Neural cell (in vitro differentiated cells): ENCODE measurements around the gene MUCL3. TPM values are rescaled to one million over a fixed set of nuclear protein-coding genes. Genes with fewer than 3 reads are reported as not detected.

Experiments
- H2AFZ ChIP-seq: fragments of 200-600, 300-800 bp; sonication (generic), shearing (Covaris generic); 2 replicates; pipeline ENCODE4 v1.6.0; 2014; ENCODE audit warnings: low read depth, mild to moderate bottlenecking, antibody characterized with exemption, low read length, moderate library complexity
- H3F3A ChIP-seq: fragments of 200-600 bp; shearing (Covaris generic); 2 replicates; pipeline ENCODE4 v1.6.1; 2016; ENCODE audit warnings: mild to moderate bottlenecking, moderate library complexity, mixed read lengths, antibody characterized with exemption, low read length; ENCODE audit not compliant: insufficient read depth, poor library complexity, severe bottlenecking
- H3K27ac ChIP-seq: fragments of 200-600, 300-800 bp; sonication (generic), shearing (Covaris generic); 2 replicates; pipeline ENCODE4 v1.5.1; 2014; ENCODE audit warnings: mild to moderate bottlenecking, low read length, moderate library complexity
- H3K27me3 ChIP-seq: fragments of 300-800, 200-600 bp; sonication (generic), shearing (Covaris generic); 2 replicates; pipeline ENCODE4 v1.6.0; 2014; ENCODE audit warnings: mild to moderate bottlenecking, low read depth, low read length, moderate library complexity; ENCODE audit not compliant: insufficient read depth
- H3K36me3 ChIP-seq: fragments of 300-800, 200-600 bp; sonication (generic), shearing (Covaris generic); 2 replicates; pipeline ENCODE4 v1.5.1; 2014; ENCODE audit warnings: mild to moderate bottlenecking, antibody characterized with exemption, low read length, moderate library complexity; ENCODE audit not compliant: insufficient read depth
- H3K4me2 ChIP-seq: fragments of 300-800, 200-600 bp; sonication (generic), shearing (Covaris generic); 2 replicates; pipeline ENCODE4 v1.6.0; 2014; ENCODE audit warnings: mild to moderate bottlenecking, low read length
- H3K4me3 ChIP-seq: fragments of 300-800, 200-600 bp; sonication (generic), shearing (Covaris generic); 2 replicates; pipeline ENCODE4 v1.5.1; 2014; ENCODE audit warnings: mild to moderate bottlenecking, low read length, moderate library complexity
- H3K79me2 ChIP-seq: fragments of 200-600 bp; shearing (Covaris generic); replicated peaks from 2 replicates; pipeline ENCODE4 v1.6.0; 2014; ENCODE audit warnings: mild to moderate bottlenecking, low read length, moderate library complexity; ENCODE audit not compliant: insufficient read depth
- H3K9ac ChIP-seq: fragments of 300-800, 200-600 bp; sonication (generic), shearing (Covaris generic); 2 replicates; pipeline ENCODE4 v1.6.1; 2016; ENCODE audit warnings: mild to moderate bottlenecking, low read length, mixed read lengths
- H3K9me2 ChIP-seq: fragments of 200-600 bp; shearing (Covaris generic); 2 replicates; pipeline ENCODE4 v1.6.1; 2016; ENCODE audit warnings: mild to moderate bottlenecking, low read length, mixed read lengths; ENCODE audit not compliant: insufficient read depth
- H3K9me3 ChIP-seq: fragments of 200-600, 300-800 bp; sonication (generic), shearing (Covaris generic); 2 replicates; pipeline ENCODE4 v1.6.1; 2016; ENCODE audit warnings: mild to moderate bottlenecking, mixed run types, low read length, moderate library complexity, mixed read lengths
- H4K20me1 ChIP-seq: fragments of 200-600 bp; shearing (Covaris generic); 2 replicates; pipeline ENCODE4 v1.6.1; 2016; ENCODE audit warnings: mild to moderate bottlenecking, mixed run types; ENCODE audit not compliant: insufficient read depth
- CTCF ChIP-seq: fragments of 450-650 bp; IDR thresholded peaks from 2 replicates; pipeline ENCODE4 v1.5.1; 2014; ENCODE audit warnings: antibody characterized with exemption, mild to moderate bottlenecking, moderate library complexity; ENCODE audit not compliant: poor library complexity, severe bottlenecking
- EP300 ChIP-seq: fragments of 450-650 bp; conservative IDR thresholded peaks from 2 replicates; pipeline ENCODE4 v1.6.1; 2014; ENCODE audit warnings: antibody characterized with exemption, mild to moderate bottlenecking, moderate library complexity; ENCODE audit not compliant: poor library complexity, severe bottlenecking
- EZH2 ChIP-seq: fragments of 200-600, 300-800 bp; shearing (Covaris generic), sonication (generic); IDR thresholded peaks from 2 replicates; pipeline ENCODE4 v1.6.1; 2014; ENCODE audit warnings: antibody characterized with exemption, low read length, borderline replicate concordance, mild to moderate bottlenecking; ENCODE audit not compliant: insufficient read depth, poor library complexity, severe bottlenecking
- MXI1 ChIP-seq: fragments of 450-650 bp; conservative IDR thresholded peaks from 2 replicates; pipeline ENCODE4 v1.6.1; 2014; ENCODE audit warnings: antibody characterized with exemption, mild to moderate bottlenecking; ENCODE audit not compliant: poor library complexity, severe bottlenecking
- POLR2AphosphoS5 ChIP-seq: IDR thresholded peaks from 2 replicates; pipeline ENCODE4 v1.6.1; 2012
- RAD21 ChIP-seq: fragments of 450-650 bp; conservative IDR thresholded peaks from 2 replicates; pipeline ENCODE4 v1.6.1; 2014; ENCODE audit warnings: antibody characterized with exemption, mild to moderate bottlenecking, moderate library complexity
- REST ChIP-seq: IDR thresholded peaks from 2 replicates; pipeline ENCODE4 v1.6.1; 2012; ENCODE audit warnings: borderline replicate concordance
- SMC3 ChIP-seq: fragments of 450-650 bp; conservative IDR thresholded peaks from 2 replicates; pipeline ENCODE4 v1.6.1; 2014; ENCODE audit warnings: antibody characterized with exemption, mild to moderate bottlenecking, moderate library complexity; ENCODE audit not compliant: poor library complexity
- TAF1 ChIP-seq: IDR thresholded peaks from 2 replicates; pipeline ENCODE4 v1.6.1; 2012; ENCODE audit warnings: low read depth
- polyA plus RNA-seq: library from polyadenylated mRNA; depleted of rRNA; stranded (reverse); fragments of >200 nt; gene quantifications from 2 replicates; pipeline ENCODE4 v1.2.3, GENCODE V29; 2014

Gene MUCL3
- polyA plus RNA-seq, 1 donor from 2014 or later: not detected

- H4K20me1 ChIP-seq: no peaks in the 10 kb centered on the region
- H3K27ac ChIP-seq: no peak overlapping the region
- H3K9me3 ChIP-seq: no peaks in the 10 kb centered on the region
- H3K4me3 ChIP-seq: no peak overlapping the region
- no peak overlapping the region for H2AFZ ChIP-seq
- H3K4me2 ChIP-seq: no peak overlapping the region
- H3K9me2 ChIP-seq: no peaks in the 10 kb centered on the region
- no peaks in the 10 kb centered on the region for H3K27me3 ChIP-seq
- H3K79me2 ChIP-seq: peaks cover 12% of the 10 kb centered on the region
- peaks cover 5% of the 10 kb centered on the region for H3K36me3 ChIP-seq
- no peaks in the 10 kb centered on the region for H3F3A ChIP-seq
- TF ChIP-seq RAD21 (no peak), SMC3 (no peak), POLR2AphosphoS5 (no peak), MXI1 (no peak), EZH2 (no peak), CTCF (no peak), REST (no peak), EP300 (no peak), TAF1 (no peak)
- H3K9ac ChIP-seq: no peak overlapping the region
Observed at GRCh38 chr6:30895343-30895742, 45.4 kb upstream of the MUCL3 start.

DNA sequence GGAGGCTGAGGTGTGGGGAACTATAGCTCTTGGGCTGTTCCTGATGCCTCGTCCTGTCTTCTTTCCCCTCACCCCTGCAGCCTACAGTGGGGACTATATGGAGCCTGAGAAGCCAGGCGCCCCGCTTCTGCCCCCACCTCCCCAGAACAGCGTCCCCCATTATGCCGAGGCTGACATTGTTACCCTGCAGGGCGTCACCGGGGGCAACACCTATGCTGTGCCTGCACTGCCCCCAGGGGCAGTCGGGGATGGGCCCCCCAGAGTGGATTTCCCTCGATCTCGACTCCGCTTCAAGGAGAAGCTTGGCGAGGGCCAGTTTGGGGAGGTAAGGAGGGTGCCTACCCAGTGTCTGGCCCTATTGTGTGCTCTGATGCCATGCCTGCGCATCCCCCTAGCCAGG lies 44.2 kb upstream of the MUCL3 start:
- H3K4me2 ChIP-seq: no peak overlapping the region
- no peaks in the 10 kb centered on the region for H3K9me3 ChIP-seq
- H3K4me3 ChIP-seq: no peak overlapping the region
- no peaks in the 10 kb centered on the region for H3K79me2 ChIP-seq
- H2AFZ ChIP-seq: no peak overlapping the region
- no peak overlapping the region for H3K9ac ChIP-seq
- H3F3A ChIP-seq: no peaks in the 10 kb centered on the region
- no peaks in the 10 kb centered on the region for H3K27me3 ChIP-seq
- no peaks in the 10 kb centered on the region for H3K9me2 ChIP-seq
- no peak overlapping the region for H3K27ac ChIP-seq
- no peaks in the 10 kb centered on the region for H4K20me1 ChIP-seq
- TF ChIP-seq EP300 (no peak), TAF1 (no peak), EZH2 (no peak), REST (no peak), POLR2AphosphoS5 (no peak)
- peaks cover 4% of the 10 kb centered on the region for H3K36me3 ChIP-seq
